GM18519 (cell line): ENCODE measurements around the gene SFXN2.
"Not testable (repeated sequence)": the region's sequence is repeated elsewhere in the genome, so short reads cannot be mapped to it uniquely, and the experiment has no call there.

Experiments used
- ATAC-seq: cut with Tn5 transposase; IDR thresholded peaks from one replicate; pipeline ENCODE4 v1.9.1; 2021; ENCODE audit warnings: mild to moderate bottlenecking, moderate library complexity; ENCODE audit not compliant: unreplicated experiment, low FRiP score

Gene SFXN2

GRCh38 chr10:102752266-102752930, 38.0 kb downstream of the SFXN2 start:
- ATAC-seq = no peak

GRCh38 chr10:102752934-102753664, 38.7 kb downstream of the SFXN2 start:
- ATAC-seq = no peak

DNA sequence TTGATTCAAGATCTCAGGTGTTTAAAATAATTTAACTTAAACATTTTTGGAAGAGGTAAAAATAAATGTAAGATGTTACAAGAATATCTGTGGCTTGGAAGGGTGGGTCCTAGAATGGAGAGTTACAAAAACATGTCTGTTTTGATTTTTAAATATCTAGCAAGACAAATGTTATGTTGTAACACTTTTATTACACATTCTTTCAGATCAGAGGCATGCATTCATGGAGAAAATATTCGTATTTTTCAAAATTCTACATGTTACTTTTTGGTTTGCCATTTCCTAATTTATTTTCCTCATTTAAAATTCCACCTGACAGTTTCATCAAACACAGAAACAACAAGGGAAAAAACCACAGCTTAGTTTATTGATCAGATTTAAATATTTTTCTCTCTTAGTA, 39.3 kb downstream of the SFXN2 start:
- no peak for ATAC-seq

DNA sequence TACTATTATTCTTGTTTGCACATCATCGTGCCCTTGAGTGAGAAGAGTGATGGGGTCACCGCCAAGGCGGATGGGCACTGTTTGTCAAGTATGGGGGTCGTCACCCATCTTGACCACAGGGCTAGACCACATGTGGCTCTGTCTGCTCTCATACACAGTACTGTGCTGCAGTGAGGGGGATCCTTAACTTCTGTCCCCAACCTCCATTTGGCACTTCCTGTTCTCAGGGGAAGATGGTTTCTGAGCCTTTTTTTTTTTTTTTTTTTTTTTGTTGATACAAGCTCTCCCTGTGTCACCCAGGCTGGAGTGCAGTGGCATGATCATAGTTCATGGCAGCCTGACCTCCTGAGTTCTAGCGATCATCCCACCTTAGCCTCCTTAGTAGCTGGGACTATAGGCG, 42.9 kb downstream of the SFXN2 start:
- ATAC-seq = no peak

- ATAC-seq = no peak
These were observed 44.0 kb downstream of the SFXN2 start for GRCh38 chr10:102758240-102758932.

DNA sequence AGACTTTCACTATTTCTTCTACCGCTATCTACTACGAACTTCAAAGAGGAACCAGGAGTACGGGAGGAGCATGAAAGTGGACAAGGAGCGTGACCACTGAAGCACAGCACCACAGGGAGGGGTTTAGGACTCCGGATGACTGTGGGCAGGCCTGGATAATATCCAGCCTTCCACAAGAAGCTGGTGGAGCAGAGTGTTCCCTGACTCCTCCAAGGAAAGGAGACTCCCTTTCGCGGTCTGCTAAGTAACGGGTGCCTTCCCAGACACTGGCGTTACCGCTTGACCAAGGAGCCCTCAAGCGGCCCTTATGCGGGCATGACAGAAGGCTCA, 44.5 kb downstream of the SFXN2 start:
- not testable (repeated sequence) for ATAC-seq

- no peak for ATAC-seq
These were observed 45.2 kb downstream of the SFXN2 start for GRCh38 chr10:102759497-102760210.

GRCh38 chr10:102761981-102762380, 47.5 kb downstream of the SFXN2 start:
- no peak for ATAC-seq

DNA sequence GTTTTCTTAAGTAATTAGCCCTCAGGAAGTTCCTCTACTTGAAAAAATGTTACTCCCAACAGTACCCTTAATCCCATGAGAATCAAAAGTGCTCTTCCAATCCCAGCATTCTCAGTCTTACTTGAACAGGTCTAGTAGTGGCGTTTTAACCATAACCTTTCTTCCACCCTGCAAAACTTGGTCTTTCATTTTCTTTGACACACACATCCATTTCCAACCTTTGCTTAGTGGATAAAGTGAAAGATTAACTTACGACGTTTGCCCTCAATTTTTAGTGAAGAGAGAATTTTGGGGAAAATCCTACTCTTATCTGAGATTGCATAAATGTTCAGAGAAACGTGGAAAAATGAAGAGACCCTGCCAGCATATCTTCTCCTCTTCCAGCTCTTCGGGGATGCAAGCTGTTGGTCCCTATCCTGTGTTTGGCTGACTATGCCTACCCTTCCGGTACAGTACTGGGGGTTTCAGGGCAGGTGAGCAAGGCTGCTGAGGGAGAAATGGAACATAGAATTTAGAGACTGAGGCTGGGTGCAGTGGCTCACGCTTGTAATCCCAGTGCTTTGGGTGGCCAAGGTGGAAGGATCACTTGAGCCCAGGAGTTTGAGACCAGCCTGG, 48.1 kb downstream of the SFXN2 start:
- no peak for ATAC-seq

GRCh38 chr10:102763037-102763607, 48.7 kb downstream of the SFXN2 start:
- no peak for ATAC-seq

DNA sequence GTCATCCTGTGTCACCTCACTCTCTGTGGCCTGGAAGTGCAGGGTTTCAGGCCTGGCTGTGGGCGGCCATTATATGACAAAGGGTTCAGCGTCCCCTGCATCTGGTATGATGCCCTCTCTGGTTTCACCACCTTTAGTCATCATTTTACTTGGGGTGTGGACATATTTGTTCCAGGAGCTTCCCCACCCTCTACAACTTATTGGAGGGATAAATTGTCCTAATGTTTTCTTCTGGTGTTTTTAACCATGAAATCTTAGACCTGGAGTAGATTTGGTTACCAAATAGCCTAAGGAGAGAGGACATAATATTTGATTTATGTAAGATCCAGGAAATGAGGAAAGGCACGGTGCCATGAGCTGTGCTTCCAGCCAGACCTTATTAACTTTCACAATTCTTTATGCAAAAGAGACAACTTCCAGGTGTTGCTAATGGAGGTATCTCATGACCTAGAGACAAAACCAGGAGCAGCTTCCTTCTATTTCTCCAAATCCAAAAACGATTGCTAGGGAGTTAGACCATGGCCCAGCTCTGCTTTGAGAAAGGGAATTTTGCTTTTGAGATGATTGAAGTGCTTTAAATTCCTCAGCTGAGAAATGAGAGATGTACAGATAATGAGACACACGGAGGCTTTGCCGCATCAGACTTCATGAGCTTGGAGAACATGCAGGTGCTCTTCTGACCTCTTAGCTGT, 50.2 kb downstream of the SFXN2 start:
- ATAC-seq = no peak

DNA sequence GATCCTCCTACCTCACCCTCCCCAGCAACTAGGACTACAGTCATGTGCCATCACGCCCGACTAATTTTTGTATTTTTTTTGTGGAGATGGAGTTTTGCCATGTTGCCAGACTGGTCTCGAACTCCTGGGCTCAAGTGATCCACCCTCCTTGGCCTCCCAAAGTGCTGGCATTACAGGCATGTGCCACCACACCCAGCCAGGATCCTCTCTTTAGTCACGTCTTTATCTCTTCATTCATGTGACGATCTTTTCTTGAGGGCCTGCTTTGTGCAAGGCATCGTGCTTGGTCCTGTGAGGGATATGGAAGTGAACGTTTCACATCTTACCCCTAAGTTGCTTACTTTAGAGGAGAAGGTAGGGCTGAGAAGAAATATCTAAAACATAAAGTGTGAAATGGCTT, 50.9 kb downstream of the SFXN2 start:
- ATAC-seq = no peak

- ATAC-seq = no peak
These were observed 53.2 kb downstream of the SFXN2 start for GRCh38 chr10:102767428-102768160.

DNA sequence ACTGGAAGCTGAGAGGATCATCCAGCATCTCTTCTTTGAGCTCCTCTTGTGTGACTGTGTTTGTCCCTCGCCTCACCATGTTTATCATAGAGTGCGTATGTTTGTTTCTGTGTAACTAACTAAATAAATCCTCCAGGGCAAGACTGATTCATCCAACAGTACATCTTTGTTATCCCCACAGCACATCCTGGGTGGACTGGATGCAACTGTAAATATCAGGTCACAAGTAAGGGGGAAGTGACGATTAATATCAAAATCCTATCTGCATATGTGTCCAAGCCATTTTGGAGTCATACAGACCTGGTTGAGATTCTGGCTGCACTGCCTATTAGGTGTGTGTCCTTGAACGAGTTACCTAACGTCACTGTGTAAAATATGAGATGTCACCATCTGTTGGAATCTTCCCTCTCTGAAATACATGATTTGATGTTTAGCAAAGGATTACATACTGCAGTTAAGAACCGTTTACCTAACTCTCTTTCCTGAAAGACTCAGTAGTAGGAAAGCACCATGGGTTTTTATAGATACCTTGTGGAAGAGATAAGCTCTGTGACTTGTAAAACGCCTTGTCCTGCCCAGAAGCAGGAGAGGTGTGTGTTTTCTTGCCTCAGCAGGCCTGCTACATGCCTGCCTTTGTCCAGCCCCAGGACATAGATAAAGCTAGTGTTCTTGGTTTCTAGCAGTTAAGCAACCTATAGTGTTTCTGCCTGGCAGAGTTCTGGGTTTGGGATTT, 55.1 kb downstream of the SFXN2 start:
- ATAC-seq = no peak

DNA sequence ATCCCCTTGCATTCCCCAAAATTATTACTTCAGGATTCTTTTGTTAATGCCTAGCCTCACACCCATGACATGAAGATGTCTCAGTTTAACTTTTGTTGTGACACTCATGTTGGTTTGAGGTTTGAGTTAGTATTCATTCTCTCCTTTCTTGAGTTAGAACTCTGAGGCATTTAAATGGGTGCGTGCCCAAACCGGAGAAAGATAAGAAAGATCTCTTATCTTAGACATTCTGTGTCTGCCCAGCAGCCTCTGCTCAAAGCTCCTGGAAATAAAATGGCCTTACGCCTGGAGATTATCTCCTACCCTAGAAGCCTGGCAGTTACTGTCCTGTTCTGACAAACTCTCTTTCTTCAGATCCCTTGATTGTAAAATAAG, 55.7 kb downstream of the SFXN2 start:
- ATAC-seq = no peak

DNA sequence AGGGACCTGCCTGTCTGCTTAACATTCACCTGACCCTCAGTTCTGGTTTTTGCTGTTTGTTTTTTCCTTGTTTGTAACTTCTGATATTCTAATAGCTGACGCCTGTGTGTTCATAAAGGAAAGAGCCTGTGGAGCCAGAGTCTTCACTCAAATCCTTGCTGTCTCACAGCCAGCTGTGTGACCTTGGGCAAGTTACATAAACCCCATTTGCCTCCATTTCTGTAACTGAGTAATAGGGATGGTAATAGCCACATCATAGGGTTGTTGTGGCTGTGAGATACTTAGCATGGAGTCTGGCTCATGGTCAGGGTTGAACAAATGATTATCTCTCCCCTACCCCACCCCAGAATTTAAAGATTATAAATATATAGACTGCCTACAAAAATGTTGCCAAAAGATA, 56.4 kb downstream of the SFXN2 start:
- ATAC-seq = no peak

DNA sequence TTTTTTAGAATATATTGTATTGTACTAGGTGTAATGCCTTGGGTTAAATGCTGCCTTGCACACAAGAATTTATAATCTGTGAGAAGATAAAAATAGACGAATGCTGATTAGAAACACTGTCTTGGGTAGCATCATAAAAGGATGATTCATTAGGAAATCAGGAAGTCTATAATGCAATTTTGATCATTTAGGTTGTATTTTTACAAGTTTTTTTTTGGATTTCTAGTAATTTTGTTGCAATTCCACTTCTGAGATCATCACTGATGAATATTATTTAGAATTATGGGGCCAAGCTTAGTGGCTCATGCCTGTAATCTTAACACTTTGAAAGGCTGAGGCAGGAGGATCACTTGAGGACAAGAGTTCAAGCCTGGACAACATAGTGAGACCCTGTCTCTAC, 58.9 kb downstream of the SFXN2 start:
- ATAC-seq = no peak

GRCh38 chr10:102773986-102774385, 59.5 kb downstream of the SFXN2 start:
- no peak for ATAC-seq
